ENCODE data around the gene SLC39A5.

The SLC39A5 gene, protein sequence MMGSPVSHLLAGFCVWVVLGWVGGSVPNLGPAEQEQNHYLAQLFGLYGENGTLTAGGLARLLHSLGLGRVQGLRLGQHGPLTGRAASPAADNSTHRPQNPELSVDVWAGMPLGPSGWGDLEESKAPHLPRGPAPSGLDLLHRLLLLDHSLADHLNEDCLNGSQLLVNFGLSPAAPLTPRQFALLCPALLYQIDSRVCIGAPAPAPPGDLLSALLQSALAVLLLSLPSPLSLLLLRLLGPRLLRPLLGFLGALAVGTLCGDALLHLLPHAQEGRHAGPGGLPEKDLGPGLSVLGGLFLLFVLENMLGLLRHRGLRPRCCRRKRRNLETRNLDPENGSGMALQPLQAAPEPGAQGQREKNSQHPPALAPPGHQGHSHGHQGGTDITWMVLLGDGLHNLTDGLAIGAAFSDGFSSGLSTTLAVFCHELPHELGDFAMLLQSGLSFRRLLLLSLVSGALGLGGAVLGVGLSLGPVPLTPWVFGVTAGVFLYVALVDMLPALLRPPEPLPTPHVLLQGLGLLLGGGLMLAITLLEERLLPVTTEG

DNA sequence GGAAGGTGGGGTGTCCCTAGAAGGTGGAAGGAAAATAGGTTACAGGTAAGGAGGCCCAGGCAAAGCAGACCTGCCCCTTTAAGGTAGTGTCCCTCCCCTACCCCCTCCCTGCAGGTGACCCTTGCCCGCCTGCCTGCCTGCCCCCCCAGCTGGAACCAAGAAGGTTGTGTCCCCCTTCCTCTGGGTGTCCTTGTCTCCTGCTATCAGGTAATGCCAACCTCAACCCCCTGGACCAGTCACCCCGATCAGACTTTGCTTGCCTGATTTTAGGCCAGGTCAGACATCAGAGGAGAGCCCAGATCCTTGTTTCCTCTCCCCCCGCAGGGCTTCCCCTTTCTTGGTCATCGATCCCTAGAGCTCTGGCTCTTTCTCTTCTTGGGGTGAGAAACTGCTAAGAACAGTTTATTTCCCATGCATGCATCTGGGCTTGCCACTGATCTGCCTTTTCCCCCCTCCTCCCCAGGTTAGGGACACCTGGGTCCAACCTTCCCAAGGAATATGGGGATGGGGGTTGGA, at the start of gene SLC39A5:
SLC39A5 (plus strand) TSS at position 136 of the 516 bp plus-strand sequence. CDS start 1,224 bp downstream, outside the sequence.
- no peak for DNase-seq (ENCODE audit: low spot score)

GRCh38 chr12:56186957-56187356, 42.9 kb upstream of the SLC39A5 start:
- no peak for DNase-seq (ENCODE audit: low spot score)

- peak; percentile 15 for DNase-seq (ENCODE audit: low spot score)
Measured at GRCh38 chr12:56188131-56188777, 41.6 kb upstream of the SLC39A5 start.

GRCh38 chr12:56188778-56189098, 41.1 kb upstream of the SLC39A5 start:
- peak; percentile 10 for DNase-seq (ENCODE audit: low spot score)

DNA sequence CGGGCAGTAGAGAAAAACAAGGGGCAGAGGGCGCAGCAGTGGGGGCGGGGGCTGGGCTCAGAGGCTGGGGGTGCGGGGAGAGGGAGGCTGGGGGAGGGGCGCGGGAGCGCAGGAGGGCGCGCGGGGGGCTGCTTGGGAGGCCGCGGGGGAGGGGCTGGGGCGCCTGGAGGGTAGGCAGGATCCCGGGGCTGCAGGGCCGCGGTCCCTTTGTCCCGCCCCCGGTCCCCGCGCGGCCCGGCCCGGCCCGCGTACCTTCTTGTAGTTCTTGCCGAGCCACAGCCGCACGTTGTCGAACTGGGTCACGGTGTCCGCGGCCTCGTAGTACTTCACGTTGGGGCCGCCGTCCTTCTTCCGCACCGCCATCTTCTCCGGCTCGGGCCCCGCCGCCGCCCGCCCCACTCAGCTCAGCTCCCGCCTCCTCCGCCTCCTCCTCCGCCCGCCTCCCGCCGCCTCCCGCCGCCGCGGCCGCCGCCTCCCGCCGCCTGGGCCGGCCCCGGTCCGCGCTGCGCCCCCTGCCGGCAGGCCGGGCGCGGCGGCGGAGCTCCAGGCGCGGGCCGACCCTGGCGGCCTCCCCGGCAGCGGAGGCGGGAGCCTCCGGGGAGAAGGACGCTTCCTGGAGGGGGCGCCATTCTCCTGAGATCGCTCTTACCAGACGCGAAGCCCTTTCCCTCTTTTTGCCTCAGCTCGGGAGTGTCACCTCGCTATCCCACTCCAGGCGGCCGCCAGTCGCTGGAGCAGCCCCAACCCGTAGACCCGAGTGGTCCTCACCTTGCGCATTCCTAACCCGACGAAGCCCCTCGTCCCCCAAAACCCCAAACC, 40.5 kb upstream of the SLC39A5 start, which contains the start of gene SMARCC2:
SMARCC2 (minus strand) TSS at position 385 of the 819 bp plus-strand sequence; CDS start at position 363, 22 bp downstream.
- DNase-seq (ENCODE audit: low spot score), result peak; percentile 90

DNA sequence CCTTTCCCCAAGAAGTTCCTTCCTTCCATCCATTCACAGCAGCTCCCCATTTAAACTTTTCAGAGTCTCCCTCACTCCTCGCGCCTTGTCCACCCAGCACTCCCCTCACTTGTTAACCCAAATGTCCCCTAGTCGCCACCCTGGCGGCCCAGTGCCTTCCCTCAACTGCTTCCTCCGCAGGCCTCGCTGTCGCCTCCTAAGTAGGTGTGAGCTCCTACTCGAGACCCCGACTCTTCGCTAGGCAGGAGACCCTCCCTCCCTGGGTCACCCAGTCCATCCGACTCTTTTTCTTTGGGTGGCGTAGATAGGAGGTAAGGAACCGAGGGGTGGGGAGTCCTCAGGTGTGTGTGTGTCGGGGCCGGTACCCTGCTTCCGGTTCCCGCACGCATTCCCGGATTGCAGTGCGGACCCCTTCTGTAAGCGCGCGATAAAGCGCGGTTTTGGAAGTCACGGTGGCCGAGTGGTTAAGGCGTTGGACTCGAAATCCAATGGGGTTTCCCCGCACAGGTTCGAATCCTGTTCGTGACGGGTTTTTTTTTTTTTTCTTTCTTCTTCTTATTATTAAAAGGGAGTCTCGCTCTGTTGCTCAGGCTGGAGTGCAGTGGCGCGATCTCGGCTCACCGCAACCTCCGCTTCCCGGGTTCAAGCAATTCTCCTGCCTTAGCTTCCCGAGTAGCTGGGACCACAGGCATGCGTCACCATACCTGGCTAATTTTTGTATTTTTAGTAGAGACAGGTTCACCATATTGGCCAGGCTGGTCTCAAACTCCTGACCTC, 39.7 kb upstream of the SLC39A5 start:
- DNase-seq (ENCODE audit: low spot score), result peak; percentile 94

- no peak for DNase-seq (ENCODE audit: low spot score)
Measured at GRCh38 chr12:56190695-56191155, 39.1 kb upstream of the SLC39A5 start.

- DNase-seq (ENCODE audit: low spot score), result no peak
Measured at GRCh38 chr12:56192582-56192981, 37.3 kb upstream of the SLC39A5 start.

- DNase-seq (ENCODE audit: low spot score), result peak; percentile 86
Measured at GRCh38 chr12:56193025-56193578, 36.7 kb upstream of the SLC39A5 start.

- peak; percentile 37 for DNase-seq (ENCODE audit: low spot score)
Measured at GRCh38 chr12:56196818-56197550, 32.9 kb upstream of the SLC39A5 start.

GRCh38 chr12:56197921-56198635, 31.8 kb upstream of the SLC39A5 start:
- DNase-seq (ENCODE audit: low spot score), result no peak

DNA sequence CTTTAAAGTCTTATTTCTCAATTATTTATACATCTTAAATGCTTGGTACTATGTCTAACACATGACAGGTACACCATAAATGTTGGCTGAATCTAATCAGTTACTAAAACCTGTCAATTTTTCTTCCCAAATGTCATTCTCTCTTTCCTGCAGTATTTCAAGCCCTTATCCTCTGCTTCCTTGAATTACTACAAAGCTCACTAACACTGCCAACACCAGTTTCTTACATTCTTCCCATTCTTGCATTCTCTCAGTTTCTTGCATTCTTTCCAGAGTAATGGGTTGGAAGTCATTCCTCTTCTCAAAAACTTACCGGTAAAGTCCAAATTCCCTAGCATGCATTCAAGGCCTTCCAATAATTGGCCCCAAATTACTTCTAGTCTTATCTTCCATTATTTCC, 31.0 kb upstream of the SLC39A5 start:
- no peak for DNase-seq (ENCODE audit: low spot score)

DNA sequence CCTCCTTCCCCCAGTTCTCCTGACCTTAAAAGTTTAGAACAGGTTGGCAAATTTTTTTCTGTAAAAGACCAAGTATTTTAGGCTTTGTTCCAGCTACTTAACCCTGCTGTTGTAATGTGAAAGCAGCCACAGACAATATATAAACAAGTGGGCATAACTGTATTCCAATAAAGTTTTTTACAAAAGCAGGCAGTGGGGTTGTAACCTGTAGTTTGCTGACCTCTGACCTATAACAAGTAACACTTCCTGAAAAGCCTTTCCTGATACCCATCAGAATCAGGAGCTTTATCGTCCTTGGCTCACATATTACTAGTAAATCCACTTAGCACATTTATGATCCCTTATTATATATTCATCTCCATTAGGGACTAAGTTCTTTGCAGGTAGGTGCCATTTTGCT, 27.5 kb upstream of the SLC39A5 start:
- DNase-seq (ENCODE audit: low spot score), result no peak

DNA sequence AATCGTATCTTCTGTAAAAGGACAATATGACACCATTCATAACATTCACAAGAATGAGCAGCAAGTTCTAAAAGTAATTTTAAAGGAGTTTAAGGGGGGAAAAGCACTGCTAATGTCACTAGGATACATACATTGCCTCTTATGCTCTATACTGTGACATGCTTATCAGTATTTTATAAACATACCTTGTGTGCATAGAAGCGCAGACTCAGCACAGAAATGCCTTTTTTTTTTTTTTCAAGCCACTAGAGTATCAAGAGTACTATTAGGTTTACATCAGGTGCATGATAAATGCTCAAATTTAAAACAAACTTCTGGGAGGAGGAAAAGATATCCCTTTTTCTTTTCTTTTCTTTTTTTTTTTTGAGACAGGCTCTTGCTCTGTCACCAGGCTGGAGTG, 27.0 kb upstream of the SLC39A5 start:
- DNase-seq (ENCODE audit: low spot score), result no peak

GRCh38 chr12:56204275-56204674, 25.6 kb upstream of the SLC39A5 start:
- no peak for DNase-seq (ENCODE audit: low spot score)

- DNase-seq (ENCODE audit: low spot score), result no peak
Measured at GRCh38 chr12:56205445-56205844, 24.4 kb upstream of the SLC39A5 start.

GRCh38 chr12:56206452-56207166, 23.2 kb upstream of the SLC39A5 start:
- DNase-seq (ENCODE audit: low spot score), result peak; percentile 50

DNA sequence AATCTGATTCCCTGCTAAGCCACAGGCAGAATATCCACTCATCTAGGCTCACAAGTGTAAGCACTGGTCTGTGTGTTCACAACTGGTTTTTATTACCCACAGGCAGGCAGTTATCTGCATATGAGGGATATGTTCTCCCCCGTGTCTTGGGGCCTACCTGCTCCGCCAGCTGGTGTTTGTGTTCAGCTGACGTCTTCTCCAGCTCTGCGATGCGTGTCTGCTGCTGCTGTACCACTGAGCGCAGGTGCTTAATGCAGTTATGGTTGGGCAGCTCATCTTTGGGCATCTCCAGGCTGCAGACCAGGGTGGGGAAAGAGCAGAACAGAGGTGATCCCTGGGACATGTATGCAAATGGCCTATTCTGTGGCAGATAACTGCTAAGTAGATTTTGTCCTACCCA, 21.8 kb upstream of the SLC39A5 start:
- DNase-seq (ENCODE audit: low spot score), result no peak

- no peak for DNase-seq (ENCODE audit: low spot score)
Measured at GRCh38 chr12:56212361-56212760, 17.5 kb upstream of the SLC39A5 start.

Data from kidney tubule cell (primary cell).